ENCODE data around the gene SLC35E1. TPM values are rescaled to one million over a fixed set of nuclear protein-coding genes. Genes with fewer than 3 reads are reported as not detected.

Gene SLC35E1
- polyA plus RNA-seq, 6 donors from 2014 or later = 15.4 to 26.2 (median 19.4) TPM

DNA sequence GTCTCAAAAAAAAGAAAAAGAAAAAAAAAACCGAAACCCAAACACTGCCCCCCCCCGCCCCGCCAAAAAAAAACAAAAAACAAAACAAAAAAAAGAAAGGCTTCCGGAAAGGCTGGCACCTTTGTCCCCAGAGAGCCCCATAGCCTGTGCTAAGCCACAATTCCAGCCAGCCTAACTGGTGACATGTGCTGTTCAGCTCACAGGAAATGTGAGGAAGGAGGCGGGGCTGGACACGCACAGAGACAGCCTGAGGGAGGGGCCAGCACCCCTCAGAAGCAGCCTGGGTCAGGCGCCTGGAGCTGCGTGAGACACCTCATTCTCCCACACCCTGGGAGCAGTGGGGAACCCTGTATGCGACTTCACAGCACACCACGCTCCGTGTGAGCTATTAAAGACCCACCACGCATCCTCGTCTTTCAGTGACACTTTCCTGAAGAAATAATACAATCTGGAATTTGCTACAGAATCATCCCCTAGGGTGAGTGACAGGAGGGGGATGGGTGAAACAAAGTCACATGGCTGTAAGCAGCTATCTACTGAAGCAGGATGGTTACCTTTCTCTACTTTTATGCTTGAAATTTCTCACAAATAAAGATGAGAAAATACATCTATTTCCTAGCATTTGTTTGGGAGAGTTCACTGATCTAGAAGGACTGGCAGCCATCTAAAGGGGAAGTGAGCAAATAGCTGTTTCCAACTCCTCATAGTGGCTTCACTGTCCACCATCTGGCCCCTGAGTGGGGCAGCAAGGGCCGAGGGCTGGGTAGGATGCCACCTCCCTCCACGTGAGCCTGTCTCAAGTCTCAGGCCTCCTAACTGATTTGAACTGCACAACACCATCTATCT is 12.3 kb upstream of the SLC35E1 start:
- DNase-seq (peak; percentile 93), ATAC-seq (ENCODE audit: low read depth in 2 of 2) (peak; percentile 46 to 59)
- H3K27me3 Mint-ChIP-seq = no peaks in the 10 kb centered on the region
- H3K27ac Mint-ChIP-seq = peak overlapping the region; percentile 98 to 100 (median 100)
- H3K4me1 Mint-ChIP-seq = peaks cover 68 to 95% (median 92%) of the 10 kb centered on the region in 3 donors
- peak overlapping the region; percentile 85 to 97 (median 94) for H3K4me3 Mint-ChIP-seq
- no peaks in the 10 kb centered on the region for H3K36me3 Mint-ChIP-seq
- H3K9me3 Mint-ChIP-seq = no peaks in the 10 kb centered on the region

DNA sequence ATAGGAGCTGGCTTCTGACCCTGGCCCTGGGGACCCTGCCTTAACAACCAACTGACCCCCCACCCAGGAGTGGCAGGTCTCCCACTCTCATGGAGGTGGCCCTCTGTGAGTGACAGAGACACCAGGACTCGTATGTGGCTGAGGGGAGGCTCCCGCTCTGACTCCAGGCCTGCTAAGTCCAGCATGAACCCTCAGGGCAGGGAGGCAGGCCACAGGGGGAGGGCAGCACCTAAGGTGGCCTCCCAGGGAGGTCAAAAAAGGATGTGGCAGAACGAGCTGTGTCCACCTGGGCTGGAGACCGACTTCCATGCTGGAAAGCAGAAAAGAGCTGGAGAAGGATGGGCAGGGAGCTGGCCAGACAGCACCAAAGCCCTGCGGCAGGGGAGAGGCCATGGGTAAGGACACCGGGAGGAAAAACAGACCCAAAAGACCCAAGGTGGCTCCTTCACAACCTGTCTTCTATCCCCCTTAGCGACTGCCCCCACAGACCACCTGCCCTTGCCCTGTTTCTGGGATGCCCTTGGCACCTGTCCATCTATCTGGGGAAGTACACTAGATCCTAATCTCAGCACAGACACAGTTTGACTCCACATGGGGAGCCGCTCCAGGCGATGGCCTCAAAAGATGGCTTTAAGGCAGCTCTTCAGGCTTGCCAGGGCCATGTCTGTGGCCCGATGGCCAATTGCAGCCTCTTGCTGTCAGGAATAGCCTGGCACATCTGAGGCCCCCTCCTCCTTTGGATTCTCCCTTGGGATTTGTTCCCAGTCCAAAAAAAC is 10.5 kb upstream of the SLC35E1 start:
- peak overlapping the region in 6 of 8 donors; percentile 39 to 97 (median 80) for H3K4me3 Mint-ChIP-seq
- H3K27ac Mint-ChIP-seq = peak overlapping the region in 5 of 6 donors; percentile 87 to 100 (median 93)
- H3K9me3 Mint-ChIP-seq = no peaks in the 10 kb centered on the region
- H3K36me3 Mint-ChIP-seq = no peaks in the 10 kb centered on the region
- H3K4me1 Mint-ChIP-seq = peaks cover 60 to 85% (median 81%) of the 10 kb centered on the region in 3 donors
- H3K27me3 Mint-ChIP-seq = no peaks in the 10 kb centered on the region
- ATAC-seq (ENCODE audit: low read depth in 2 of 2) (no peak), DNase-seq (no peak)

DNA sequence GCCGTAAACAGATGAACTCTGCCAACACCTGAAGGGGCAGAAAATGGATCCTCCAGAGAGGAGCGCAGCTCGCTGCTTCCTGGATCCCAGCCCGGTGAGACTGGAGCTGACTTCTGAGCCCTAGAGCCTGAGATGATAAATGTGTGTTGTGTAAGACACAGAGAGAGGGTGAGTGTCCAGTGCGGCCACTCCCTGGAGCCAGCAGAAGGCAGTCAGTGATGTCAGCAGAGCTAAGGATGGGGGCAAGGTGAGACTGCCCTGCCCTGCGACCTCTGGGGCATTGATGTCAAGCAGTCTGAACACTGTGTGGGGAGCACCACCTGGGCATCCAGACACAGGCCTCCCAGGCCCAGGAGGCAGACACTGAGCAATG is 9.7 kb upstream of the SLC35E1 start:
- no peak for DNase-seq
- Mint-ChIP-seq H3K4me3 (peak overlapping the region in 5 of 8 donors; percentile 13 to 94 (median 38)), H3K9me3 (no peaks in the 10 kb centered on the region), H3K27ac (peak overlapping the region in 5 of 6 donors; percentile 32 to 96 (median 88)), H3K4me1 (peaks cover 53 to 78% (median 76%) of the 10 kb centered on the region in 3 donors), H3K27me3 (no peaks in the 10 kb centered on the region), H3K36me3 (no peaks in the 10 kb centered on the region)
- no peak for ATAC-seq (ENCODE audit: low read depth in 2 of 2)

DNA sequence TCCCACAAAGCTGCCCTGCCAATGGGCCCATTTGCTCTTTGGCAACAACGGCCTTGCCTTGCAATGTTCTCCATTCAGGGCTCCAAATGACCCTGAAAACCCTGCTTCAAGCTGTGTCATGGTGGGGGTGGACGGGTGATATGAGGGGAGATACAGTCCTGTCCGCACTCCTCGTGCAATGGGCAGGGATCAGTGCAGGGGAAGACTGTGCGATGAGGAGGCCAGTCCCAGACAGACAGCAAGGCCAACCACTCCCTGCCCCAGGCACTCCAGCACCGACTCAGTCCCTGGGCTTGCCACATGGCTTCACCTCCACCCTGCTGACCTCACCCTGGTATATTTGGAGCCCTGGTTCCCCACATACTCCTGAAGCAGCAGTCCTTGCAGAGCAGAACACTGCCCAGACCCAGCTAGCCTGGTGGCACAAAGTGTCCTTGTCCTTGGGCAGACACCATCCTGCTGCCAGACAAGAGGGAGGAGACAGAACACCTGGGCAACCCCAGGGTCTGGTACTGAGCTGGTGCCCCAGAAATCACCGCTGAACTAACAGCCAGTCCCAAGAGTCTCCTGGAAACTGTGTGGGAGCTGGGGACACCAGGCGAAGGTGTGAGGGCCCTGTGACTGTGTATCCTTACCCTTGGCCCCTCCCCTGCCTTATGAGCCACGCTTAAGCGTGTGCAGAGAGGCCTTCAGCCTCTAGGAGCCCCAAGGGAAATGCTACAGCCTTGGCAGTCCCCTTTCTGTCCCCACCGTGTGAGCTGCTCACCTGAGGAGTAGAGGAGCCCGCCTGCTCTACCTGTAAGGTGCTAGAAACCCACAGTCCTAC is 9.1 kb upstream of the SLC35E1 start:
- Mint-ChIP-seq H3K27ac (peak overlapping the region in 5 of 6 donors; percentile 32 to 96 (median 88)), H3K4me3 (peak overlapping the region in 4 of 8 donors; percentile 24 to 94 (median 51)), H3K9me3 (no peaks in the 10 kb centered on the region), H3K4me1 (peaks cover 53 to 74% (median 72%) of the 10 kb centered on the region in 3 donors), H3K36me3 (no peaks in the 10 kb centered on the region), H3K27me3 (no peaks in the 10 kb centered on the region)
- no peak for ATAC-seq (ENCODE audit: low read depth in 2 of 2)
- DNase-seq = no peak

DNA sequence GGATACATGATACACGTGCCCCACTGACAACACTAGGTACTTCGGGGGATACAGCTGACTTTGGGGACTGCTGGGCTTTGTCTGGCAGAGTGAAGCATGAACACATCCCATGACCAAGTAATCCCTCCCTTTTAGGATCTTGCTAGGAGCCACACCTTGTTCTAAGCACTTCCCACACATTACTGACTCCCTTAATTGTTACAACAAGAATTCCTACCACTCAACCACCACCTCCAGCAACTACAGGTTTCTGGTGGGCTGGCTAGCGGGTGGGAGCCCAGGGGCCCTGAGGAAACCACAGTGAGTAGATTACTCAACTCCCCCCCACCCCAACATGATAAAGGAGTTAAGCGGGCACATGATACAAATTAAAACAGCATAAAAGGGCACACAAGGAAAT is 7.2 kb upstream of the SLC35E1 start:
- ATAC-seq (ENCODE audit: low read depth in 2 of 2) (no peak), DNase-seq (no peak)
- Mint-ChIP-seq H3K4me1 (peaks cover 44 to 71% (median 67%) of the 10 kb centered on the region in 3 donors), H3K9me3 (no peaks in the 10 kb centered on the region), H3K27me3 (no peaks in the 10 kb centered on the region), H3K4me3 (peak overlapping the region in 1 of 8 donors; percentile 61), H3K27ac (peak overlapping the region in 3 of 6 donors; percentile 58 to 86 (median 73)), H3K36me3 (peaks cover 0 to 8% of the 10 kb centered on the region in 2 donors)

DNA sequence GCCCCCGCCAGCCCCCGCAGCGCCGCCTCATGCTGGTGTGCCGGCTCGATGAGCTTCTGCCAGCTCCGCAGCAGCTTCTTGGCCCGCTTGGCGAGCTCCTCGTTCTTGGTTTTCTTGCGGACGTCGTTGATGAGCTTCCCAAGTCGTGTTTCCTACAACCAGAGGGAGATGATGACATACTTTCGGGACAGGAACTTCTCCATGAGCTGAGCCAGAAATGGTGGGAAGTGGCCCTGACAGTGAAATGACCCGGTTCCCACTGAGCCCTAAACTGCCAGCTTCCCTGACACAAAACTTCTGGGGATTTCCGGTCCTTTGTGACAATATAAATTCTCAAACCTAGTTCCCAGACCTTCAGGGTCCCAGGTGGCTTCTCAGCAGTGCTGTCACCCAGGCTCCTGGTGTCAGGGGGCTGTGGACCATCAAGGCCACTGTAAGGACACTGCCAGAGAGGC is 5.3 kb upstream of the SLC35E1 start:
- Mint-ChIP-seq H3K4me3 (no peak overlapping the region), H3K36me3 (peaks cover 0 to 8% of the 10 kb centered on the region in 2 donors), H3K4me1 (peaks cover 47 to 68% (median 67%) of the 10 kb centered on the region in 3 donors), H3K27me3 (no peaks in the 10 kb centered on the region), H3K27ac (peak overlapping the region in 2 of 6 donors; percentile 24 to 88), H3K9me3 (no peaks in the 10 kb centered on the region)
- DNase-seq (no peak), ATAC-seq (ENCODE audit: low read depth in 2 of 2) (no peak)

DNA sequence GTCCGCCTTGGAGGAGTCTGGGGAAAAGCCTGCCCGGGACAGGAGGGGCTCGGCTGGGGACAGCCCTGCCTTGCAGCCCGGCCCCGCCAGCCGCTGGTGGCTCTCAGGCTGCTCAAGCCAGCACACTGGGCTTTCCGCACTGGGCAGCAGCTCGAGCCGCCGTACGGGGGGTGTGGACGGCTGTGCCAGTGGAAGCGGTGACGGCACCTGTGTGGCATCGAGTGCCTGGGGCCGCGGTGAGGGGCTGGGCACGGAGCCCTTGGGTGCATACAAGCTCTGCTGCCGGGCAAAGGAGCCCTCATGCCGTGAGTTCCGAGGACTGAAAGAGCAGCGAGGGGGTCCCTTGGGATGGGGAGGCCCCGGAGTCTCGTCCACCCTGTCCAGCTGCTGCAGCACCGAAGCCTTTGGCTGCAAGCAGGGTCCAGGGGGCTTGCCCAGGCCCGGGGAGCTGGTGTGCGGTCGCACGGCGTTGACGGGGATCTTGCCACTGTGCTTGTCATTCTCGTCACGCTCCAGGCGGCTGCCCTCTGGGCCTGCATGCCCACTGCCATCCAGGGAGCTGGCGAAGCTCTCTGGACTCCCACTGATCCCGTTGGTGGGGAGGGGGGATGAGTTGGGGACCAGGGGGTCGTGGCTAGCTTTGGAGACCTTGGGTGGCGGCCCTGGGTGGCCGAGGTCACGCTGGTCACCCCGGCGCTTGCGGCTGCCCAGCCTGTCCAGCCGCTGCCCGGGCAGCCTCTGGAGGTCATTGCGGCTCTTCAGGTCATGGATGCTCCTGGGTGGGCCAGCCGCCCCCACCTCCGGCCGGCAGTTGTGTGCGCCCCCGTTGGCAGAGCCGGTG is 4.7 kb upstream of the SLC35E1 start:
- Mint-ChIP-seq H3K36me3 (peaks cover 0 to 8% of the 10 kb centered on the region in 2 donors), H3K4me3 (peak overlapping the region in 1 of 8 donors; percentile 64), H3K4me1 (peaks cover 49 to 68% (median 62%) of the 10 kb centered on the region in 3 donors), H3K27ac (peak overlapping the region in 2 of 6 donors; percentile 82 to 89), H3K27me3 (no peaks in the 10 kb centered on the region), H3K9me3 (no peaks in the 10 kb centered on the region)
- ATAC-seq (ENCODE audit: low read depth in 2 of 2) = no peak
- DNase-seq = no peak

DNA sequence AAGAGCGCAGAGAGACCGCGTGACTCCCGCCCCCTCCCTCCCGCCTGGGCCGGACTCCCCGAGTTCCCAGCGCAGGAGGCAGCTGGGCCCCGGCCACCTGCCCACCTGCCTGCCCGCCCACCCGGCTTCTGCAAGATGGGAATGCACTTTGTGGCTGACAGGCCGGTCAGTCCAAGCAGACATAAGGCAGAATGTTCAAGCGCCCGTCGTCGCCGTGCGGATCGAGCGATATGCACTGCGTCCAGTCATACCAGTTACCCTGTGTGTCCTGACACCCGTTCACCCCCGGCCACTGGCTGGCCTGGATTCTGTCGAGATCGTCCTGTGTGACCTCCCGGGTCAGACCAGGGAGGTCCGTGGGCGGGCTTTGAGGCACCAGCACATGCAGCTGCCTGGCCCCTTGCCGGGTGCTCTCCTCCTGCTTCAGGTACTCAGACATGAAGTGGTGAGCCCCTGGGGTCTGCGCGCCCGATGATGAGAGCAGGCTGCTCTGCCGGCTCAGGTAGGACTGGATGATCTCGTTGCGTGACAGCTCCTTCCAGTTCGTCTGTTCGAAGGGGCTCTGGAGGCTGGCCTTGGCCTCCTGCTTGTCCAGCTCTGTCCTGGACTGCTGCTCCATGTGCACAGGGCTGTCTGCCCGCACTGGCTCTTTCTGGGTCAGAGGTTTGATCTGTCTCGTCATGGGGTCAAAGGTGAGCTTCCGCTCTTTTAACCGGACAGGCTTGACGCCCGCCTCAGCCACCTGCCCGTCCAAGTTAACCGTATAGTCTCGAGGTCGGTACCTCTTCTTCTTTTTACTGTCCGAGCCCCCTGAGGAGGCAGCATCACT is 3.9 kb upstream of the SLC35E1 start:
- DNase-seq (no peak), ATAC-seq (ENCODE audit: low read depth in 2 of 2) (no peak)
- peaks cover 49 to 71% (median 62%) of the 10 kb centered on the region in 3 donors for H3K4me1 Mint-ChIP-seq
- no peaks in the 10 kb centered on the region for H3K9me3 Mint-ChIP-seq
- H3K27ac Mint-ChIP-seq = peak overlapping the region in 3 of 6 donors; percentile 60 to 89 (median 79)
- peaks cover 0 to 8% of the 10 kb centered on the region in 2 donors for H3K36me3 Mint-ChIP-seq
- H3K4me3 Mint-ChIP-seq = peak overlapping the region in 2 of 8 donors; percentile 44 to 64
- H3K27me3 Mint-ChIP-seq = no peaks in the 10 kb centered on the region

DNA sequence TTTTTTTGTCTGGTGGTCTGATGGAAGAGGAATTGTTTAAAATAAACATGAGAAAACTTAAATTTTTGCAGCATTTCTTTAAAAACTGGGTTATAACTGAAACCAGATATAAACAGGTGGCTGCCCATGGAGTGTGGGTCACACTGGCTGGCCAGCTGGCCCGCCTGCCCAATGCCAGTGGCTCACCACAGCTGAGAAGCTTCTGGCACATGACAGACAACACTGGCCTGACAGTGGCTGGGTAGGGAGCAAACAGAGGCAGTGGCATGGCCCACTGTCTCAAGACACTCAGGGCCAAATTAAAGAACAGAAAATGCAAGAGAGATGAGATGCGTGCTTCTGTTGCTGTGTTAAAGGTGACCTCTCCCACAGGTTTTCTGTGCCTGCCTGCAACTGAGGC is 3.1 kb upstream of the SLC35E1 start:
- DNase-seq (no peak), ATAC-seq (ENCODE audit: low read depth in 2 of 2) (no peak)
- Mint-ChIP-seq H3K4me1 (peaks cover 43 to 66% (median 64%) of the 10 kb centered on the region in 3 donors), H3K36me3 (peaks cover 0 to 8% of the 10 kb centered on the region in 2 donors), H3K4me3 (peak overlapping the region in 1 of 8 donors; percentile 100), H3K9me3 (no peaks in the 10 kb centered on the region), H3K27me3 (no peaks in the 10 kb centered on the region), H3K27ac (peak overlapping the region in 3 of 6 donors; percentile 9 to 99 (median 80))

DNA sequence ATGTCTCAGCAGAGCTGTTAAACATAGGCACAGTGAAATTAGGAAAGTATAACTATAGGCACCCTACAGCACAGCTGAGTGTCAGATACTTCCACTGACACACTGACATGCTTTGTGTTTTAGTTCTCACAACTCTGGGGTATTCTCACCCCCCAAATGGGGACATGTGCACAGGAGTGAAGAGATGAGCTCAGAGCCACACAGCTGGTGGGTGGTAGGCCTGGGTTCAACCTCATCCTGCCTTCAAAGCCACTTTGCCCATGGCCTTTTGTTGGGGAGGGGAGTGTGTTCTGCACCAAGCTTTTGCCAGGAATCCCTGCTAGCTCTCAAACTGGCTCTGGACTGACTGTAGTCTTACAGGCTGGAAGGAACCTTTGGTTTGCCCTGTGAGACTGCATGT is 1.7 kb upstream of the SLC35E1 start:
- DNase-seq (no peak), ATAC-seq (ENCODE audit: low read depth in 2 of 2) (no peak)
- Mint-ChIP-seq H3K4me1 (peaks cover 35 to 58% (median 56%) of the 10 kb centered on the region in 3 donors), H3K4me3 (peak overlapping the region; percentile 68 to 100 (median 99)), H3K27ac (peak overlapping the region; percentile 18 to 99 (median 58)), H3K27me3 (no peaks in the 10 kb centered on the region), H3K9me3 (no peaks in the 10 kb centered on the region), H3K36me3 (peaks cover 0 to 8% of the 10 kb centered on the region in 2 donors)

DNA sequence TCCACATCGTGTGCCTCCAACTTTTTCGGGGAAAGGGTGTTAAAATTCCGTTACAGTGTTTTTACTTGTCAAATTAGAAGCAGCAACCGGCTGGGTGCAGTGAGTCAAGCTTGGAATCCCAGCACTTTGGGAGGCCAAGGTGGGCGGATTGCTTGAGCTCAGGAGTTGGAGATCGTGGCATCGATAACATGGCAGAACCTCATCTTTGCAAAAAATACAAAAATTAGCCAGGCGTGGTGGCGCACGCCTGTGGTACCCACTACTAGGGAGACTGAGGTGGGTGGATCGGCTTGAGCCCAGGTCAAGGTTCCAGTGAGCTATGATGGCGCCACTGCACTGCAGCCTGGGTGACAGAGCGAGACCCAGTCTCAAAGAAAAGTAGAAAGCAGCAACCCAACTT is 1.1 kb upstream of the SLC35E1 start:
- ATAC-seq (ENCODE audit: low read depth in 2 of 2) = no peak
- DNase-seq = no peak
- Mint-ChIP-seq H3K9me3 (no peaks in the 10 kb centered on the region), H3K27me3 (no peaks in the 10 kb centered on the region), H3K4me1 (peaks cover 30 to 56% (median 53%) of the 10 kb centered on the region in 3 donors), H3K4me3 (peak overlapping the region; percentile 98 to 100 (median 99)), H3K27ac (peak overlapping the region; percentile 88 to 99 (median 99)), H3K36me3 (peaks cover 0 to 8% of the 10 kb centered on the region in 2 donors)

Measured in naive B cell (primary cell).